ENCODE measurements around the gene ENKD1. TPM values are rescaled to one million over a fixed set of nuclear protein-coding genes. Genes with fewer than 3 reads are reported as not detected.

Gene ENKD1
- total RNA-seq, 4 donors from 2014 or later: 12.5 to 20.9 (median 15.3) TPM

- intact Hi-C loops (cut with DNase I; ENCODE audit: low total_unique reads): no loop called here
- no peak for TF ChIP-seq POLR2AphosphoS5 (IDR thresholded peaks at IDR 0.05)
- TF ChIP-seq POLR2A (IDR thresholded peaks at IDR 0.05): no peak
- no peak for TF ChIP-seq CTCF (IDR thresholded peaks at IDR 0.05)
- TF ChIP-seq EP300 (IDR thresholded peaks at IDR 0.05; ENCODE audit: low read depth): no peak
- no peaks in the 10 kb centered on the region for H3K27me3 ChIP-seq
- in situ Hi-C loops (cut with MboI; ENCODE audit: low pct_ligation_motif_present in 1 of 4, low pct_unique_long_range_greater_than_20kb in 1 of 4, low sequenced_read_pairs in 3 of 4): no loop called here
- H3K27ac ChIP-seq: no peak overlapping the region
- H3K9me3 ChIP-seq: no peaks in the 10 kb centered on the region
- DNase-seq: no peak
- no peaks in the 10 kb centered on the region for H3K36me3 ChIP-seq
- H3K4me3 ChIP-seq: no peak overlapping the region
- 91 to 94% methylated on average over 6 of the region's 6 CpGs for WGBS, 2 donors (ENCODE audit: low coverage in 1 of 2)
- peaks cover 0 to 31% (median 8%) of the 10 kb centered on the region in 4 donors for H3K4me1 ChIP-seq
Observed at GRCh38 chr16:67710607-67711006, 44.1 kb upstream of the ENKD1 start.

DNA sequence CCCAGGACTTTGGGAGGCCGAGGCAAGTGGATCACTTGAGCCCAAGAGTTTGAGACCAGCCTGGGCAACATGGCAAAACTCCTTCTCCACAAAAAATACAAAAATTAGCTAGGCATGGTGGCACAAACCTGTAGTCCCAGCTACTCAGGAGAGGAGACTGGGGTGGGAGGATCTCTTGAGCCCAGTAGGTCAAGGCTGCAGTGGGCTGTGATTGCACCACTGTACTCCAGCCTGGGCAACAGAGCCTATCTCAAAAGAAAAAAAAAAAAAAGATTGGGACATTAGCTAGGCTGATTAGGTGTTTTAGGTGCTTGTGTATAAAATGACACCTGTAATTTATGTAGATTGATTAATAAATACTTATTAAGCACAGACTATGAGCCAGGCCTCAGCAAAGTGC is 42.5 kb upstream of the ENKD1 start:
- WGBS, 2 donors (ENCODE audit: low coverage in 1 of 2): 100% methylated on average over 1 of the region's 1 CpG
- no peak for TF ChIP-seq EP300 (IDR thresholded peaks at IDR 0.05; ENCODE audit: low read depth)
- TF ChIP-seq POLR2AphosphoS5 (IDR thresholded peaks at IDR 0.05): no peak
- no peak for TF ChIP-seq CTCF (IDR thresholded peaks at IDR 0.05)
- no peak for TF ChIP-seq POLR2A (IDR thresholded peaks at IDR 0.05)
- DNase-seq: no peak
- intact Hi-C loops (cut with DNase I; ENCODE audit: low total_unique reads): no loop called here
- Histone ChIP-seq H3K27ac (no peak overlapping the region), H3K9me3 (no peaks in the 10 kb centered on the region), H3K4me3 (no peak overlapping the region), H3K27me3 (no peaks in the 10 kb centered on the region), H3K4me1 (peaks cover 0 to 17% (median 4%) of the 10 kb centered on the region in 4 donors), H3K36me3 (no peaks in the 10 kb centered on the region)
- in situ Hi-C loops (cut with MboI; ENCODE audit: low pct_ligation_motif_present in 1 of 4, low pct_unique_long_range_greater_than_20kb in 1 of 4, low sequenced_read_pairs in 3 of 4): no loop called here

DNA sequence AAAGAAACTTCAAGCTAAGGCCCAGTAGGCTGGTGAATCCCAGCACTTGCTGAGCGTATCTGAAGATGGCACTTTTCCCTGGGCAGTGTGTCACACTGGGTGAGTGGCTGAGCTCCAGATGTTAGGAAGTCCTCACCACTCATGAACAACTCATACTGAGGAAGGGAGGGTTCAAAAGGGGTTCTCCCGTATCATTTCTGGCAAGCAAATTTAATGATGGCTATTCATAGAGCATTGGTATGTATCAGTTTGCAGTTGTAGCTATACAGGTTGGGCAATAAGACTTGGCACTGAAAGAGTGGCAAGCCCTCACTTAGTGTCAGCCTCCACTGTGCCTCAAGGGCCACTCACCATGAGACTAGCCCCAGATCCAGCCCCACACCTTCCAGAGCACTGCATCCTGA is 41.8 kb upstream of the ENKD1 start:
- TF ChIP-seq POLR2AphosphoS5 (IDR thresholded peaks at IDR 0.05): no peak
- no peak for TF ChIP-seq POLR2A (IDR thresholded peaks at IDR 0.05)
- no peak for TF ChIP-seq CTCF (IDR thresholded peaks at IDR 0.05)
- TF ChIP-seq EP300 (IDR thresholded peaks at IDR 0.05; ENCODE audit: low read depth): no peak
- intact Hi-C loops (cut with DNase I; ENCODE audit: low total_unique reads): no loop called here
- in situ Hi-C loops (cut with MboI; ENCODE audit: low pct_ligation_motif_present in 1 of 4, low pct_unique_long_range_greater_than_20kb in 1 of 4, low sequenced_read_pairs in 3 of 4): no loop called here
- DNase-seq: no peak
- WGBS, 2 donors (ENCODE audit: low coverage in 1 of 2): 66 to 100% methylated on average over 1 to 2 of the region's 2 CpGs
- Histone ChIP-seq H3K4me1 (peaks cover 0 to 10% (median 0%) of the 10 kb centered on the region in 4 donors), H3K27ac (no peak overlapping the region), H3K36me3 (no peaks in the 10 kb centered on the region), H3K9me3 (no peaks in the 10 kb centered on the region), H3K4me3 (no peak overlapping the region), H3K27me3 (no peaks in the 10 kb centered on the region)

- no peak for DNase-seq
- in situ Hi-C loops (cut with MboI; ENCODE audit: low pct_ligation_motif_present in 1 of 4, low pct_unique_long_range_greater_than_20kb in 1 of 4, low sequenced_read_pairs in 3 of 4) (no loop called here), intact Hi-C loops (cut with DNase I; ENCODE audit: low total_unique reads) (no loop called here)
- Histone ChIP-seq H3K27me3 (no peaks in the 10 kb centered on the region), H3K9me3 (no peaks in the 10 kb centered on the region), H3K27ac (no peak overlapping the region), H3K36me3 (no peaks in the 10 kb centered on the region), H3K4me3 (no peak overlapping the region), H3K4me1 (peaks cover 0 to 5% (median 0%) of the 10 kb centered on the region in 4 donors)
- TF ChIP-seq CTCF (IDR thresholded peaks at IDR 0.05): no peak
- TF ChIP-seq POLR2A (IDR thresholded peaks at IDR 0.05): no peak
- no peak for TF ChIP-seq POLR2AphosphoS5 (IDR thresholded peaks at IDR 0.05)
- WGBS, 2 donors (ENCODE audit: low coverage in 1 of 2): 96 to 100% methylated on average over 1 to 5 of the region's 5 CpGs
Observed at GRCh38 chr16:67707790-67708189, 41.2 kb upstream of the ENKD1 start.

Measured in transverse colon (tissue), 4 donors.